KOPT-K1 (cell line): ENCODE results near the gene DGKH.

Experiments used
- H3K27ac ChIP-seq: fragments of 200-600 bp; sonication (generic); 2 replicates; pipeline ENCODE4 v1.5.1; 2016; ENCODE audit warnings: antibody characterized with exemption, mild to moderate bottlenecking, low read depth, low read length; ENCODE audit not compliant: poor library complexity, severe bottlenecking
- H3K36me3 ChIP-seq: fragments of 200-600 bp; sonication (generic); 2 replicates; pipeline ENCODE4 v1.5.1; 2017; ENCODE audit warnings: antibody characterized with exemption, mild to moderate bottlenecking, low read length, moderate library complexity; ENCODE audit not compliant: insufficient read depth
- H3K9me3 ChIP-seq: fragments of 200-600 bp; sonication (generic); 2 replicates; pipeline ENCODE4 v1.5.1; 2017; ENCODE audit warnings: antibody characterized with exemption, low read length, mild to moderate bottlenecking; ENCODE audit not compliant: insufficient read depth, poor library complexity, severe bottlenecking

DGKH gene

GRCh38 chr13:42283574-42283973 is 235.1 kb downstream of the DGKH start:
- Histone ChIP-seq H3K36me3 (peaks cover 27% of the 10 kb centered on the region), H3K9me3 (no peaks in the 10 kb centered on the region), H3K27ac (no peak overlapping the region)

GRCh38 chr13:42284068-42284467 is 235.6 kb downstream of the DGKH start:
- Histone ChIP-seq H3K9me3 (no peaks in the 10 kb centered on the region), H3K36me3 (peaks cover 32% of the 10 kb centered on the region)

More at GRCh38 chr13:42284068-42284467, 235.6 kb downstream of the DGKH start:
- no peak overlapping the region for H3K27ac ChIP-seq
